ENCODE data around the gene COL26A1. TPM values are rescaled to one million over a fixed set of nuclear protein-coding genes. Genes with fewer than 3 reads are reported as not detected.
"Not testable (repeated sequence)": the region's sequence is repeated elsewhere in the genome, so short reads cannot be mapped to it uniquely, and the experiment has no call there.

COL26A1 gene
- total RNA-seq, 1 donor from 2014 or later, result 66.2 TPM

- DNase-seq, result no peak
- no peaks in the 10 kb centered on the region for H3K36me3 Mint-ChIP-seq (ENCODE audit: unreplicated experiment)
- H3K4me3 Mint-ChIP-seq (ENCODE audit: unreplicated experiment), result no peak overlapping the region
- H3K27me3 Mint-ChIP-seq (ENCODE audit: unreplicated experiment), result no peaks in the 10 kb centered on the region
- H3K27ac Mint-ChIP-seq (ENCODE audit: unreplicated experiment), result no peak overlapping the region
- H3K9me3 Mint-ChIP-seq (ENCODE audit: unreplicated experiment), result peaks cover 3% of the 10 kb centered on the region
- no peaks in the 10 kb centered on the region for H3K4me1 Mint-ChIP-seq (ENCODE audit: low read depth, unreplicated experiment)
- TF ChIP-seq CTCF (IDR thresholded peaks at IDR 0.05; ENCODE audit: partially characterized antibody, unreplicated experiment), result no peak
Observed at GRCh38 chr7:101494602-101495329, 132.1 kb downstream of the COL26A1 start.

- Mint-ChIP-seq H3K36me3 (ENCODE audit: unreplicated experiment) (no peaks in the 10 kb centered on the region), H3K27me3 (ENCODE audit: unreplicated experiment) (peaks cover 1% of the 10 kb centered on the region), H3K4me1 (ENCODE audit: low read depth, unreplicated experiment) (no peaks in the 10 kb centered on the region), H3K4me3 (ENCODE audit: unreplicated experiment) (no peak overlapping the region), H3K27ac (ENCODE audit: unreplicated experiment) (no peak overlapping the region), H3K9me3 (ENCODE audit: unreplicated experiment) (peaks cover 3% of the 10 kb centered on the region)
- no peak for TF ChIP-seq CTCF (IDR thresholded peaks at IDR 0.05; ENCODE audit: partially characterized antibody, unreplicated experiment)
- DNase-seq, result no peak
Observed at GRCh38 chr7:101496017-101496416, 133.3 kb downstream of the COL26A1 start.

- Mint-ChIP-seq H3K27ac (ENCODE audit: unreplicated experiment) (no peak overlapping the region), H3K4me1 (ENCODE audit: low read depth, unreplicated experiment) (peaks cover 3% of the 10 kb centered on the region), H3K4me3 (ENCODE audit: unreplicated experiment) (no peak overlapping the region), H3K27me3 (ENCODE audit: unreplicated experiment) (peaks cover 7% of the 10 kb centered on the region), H3K9me3 (ENCODE audit: unreplicated experiment) (peaks cover 1% of the 10 kb centered on the region), H3K36me3 (ENCODE audit: unreplicated experiment) (no peaks in the 10 kb centered on the region)
- TF ChIP-seq CTCF (IDR thresholded peaks at IDR 0.05; ENCODE audit: partially characterized antibody, unreplicated experiment), result no peak
- no peak for DNase-seq
Observed at GRCh38 chr7:101501351-101501750, 138.7 kb downstream of the COL26A1 start.

- Mint-ChIP-seq H3K9me3 (ENCODE audit: unreplicated experiment) (peaks cover 1% of the 10 kb centered on the region), H3K36me3 (ENCODE audit: unreplicated experiment) (no peaks in the 10 kb centered on the region), H3K4me3 (ENCODE audit: unreplicated experiment) (no peak overlapping the region), H3K27me3 (ENCODE audit: unreplicated experiment) (peaks cover 7% of the 10 kb centered on the region), H3K4me1 (ENCODE audit: low read depth, unreplicated experiment) (peaks cover 8% of the 10 kb centered on the region), H3K27ac (ENCODE audit: unreplicated experiment) (no peak overlapping the region)
- TF ChIP-seq CTCF (IDR thresholded peaks at IDR 0.05; ENCODE audit: partially characterized antibody, unreplicated experiment), result no peak
- DNase-seq, result no peak
Observed at GRCh38 chr7:101502466-101503098, 139.9 kb downstream of the COL26A1 start.

- H3K9me3 Mint-ChIP-seq (ENCODE audit: unreplicated experiment); DNase-seq; H3K27ac Mint-ChIP-seq (ENCODE audit: unreplicated experiment); H3K4me1 Mint-ChIP-seq (ENCODE audit: low read depth, unreplicated experiment); H3K36me3 Mint-ChIP-seq (ENCODE audit: unreplicated experiment): not testable (repeated sequence)
- Mint-ChIP-seq H3K4me3 (ENCODE audit: unreplicated experiment) (peak overlapping the region; percentile 2), H3K27me3 (ENCODE audit: unreplicated experiment) (peaks cover 11% of the 10 kb centered on the region)
Observed at GRCh38 chr7:101505510-101505909, 142.8 kb downstream of the COL26A1 start.

Measured in glutamatergic neuron (in vitro differentiated cells).